HepG2 (cell line): ENCODE measurements around the gene SRGAP3. TPM values are rescaled to one million over a fixed set of nuclear protein-coding genes. Genes with fewer than 3 reads are reported as not detected.

Experiments
- ELF3 ChIP-seq: IDR thresholded peaks from 2 replicates; pipeline ENCODE4 v1.6.1; 2016; ENCODE audit warnings: missing genetic modification reagents, missing compliant biosample characterization
- GLI4 ChIP-seq: sonication (generic); formaldehyde crosslinking; IDR thresholded peaks from 2 replicates; pipeline ENCODE4 v1.5.1; 2020; ENCODE audit warnings: missing genetic modification reagents, mild to moderate bottlenecking, moderate library complexity, borderline replicate concordance
- MXD4 ChIP-seq: IDR thresholded peaks from 2 replicates; pipeline ENCODE4 v1.6.1; 2016; ENCODE audit warnings: mild to moderate bottlenecking, missing biosample characterization, missing genetic modification reagents
- NFYB ChIP-seq: sonication (generic); formaldehyde crosslinking; IDR thresholded peaks from 2 replicates; pipeline ENCODE4 v1.4.0; 2020; ENCODE audit warnings: missing genetic modification reagents
- NFYC ChIP-seq: IDR thresholded peaks from 2 replicates; pipeline ENCODE4 v1.6.1; 2016; ENCODE audit warnings: missing genetic modification reagents, missing compliant biosample characterization
- SMAD1 ChIP-seq: sonication (generic); formaldehyde crosslinking; IDR thresholded peaks from 2 replicates; pipeline ENCODE4 v1.4.0; 2020; ENCODE audit warnings: missing genetic modification reagents, low read depth, mild to moderate bottlenecking, borderline replicate concordance
- SMARCC2 ChIP-seq: fragments of 450-650 bp; IDR thresholded peaks from 2 replicates; pipeline ENCODE4 v1.6.1; 2017; ENCODE audit warnings: antibody characterized with exemption, mild to moderate bottlenecking
- SP1 ChIP-seq, 2 experiments: fragments of 450-650 bp in 1 of 2; sonication (generic) in 1 of 2; formaldehyde crosslinking in 1 of 2; IDR thresholded peaks; 2 replicates each; pipeline versions ENCODE4 v1.4.0 to v1.6.1; 2016 to 2020; ENCODE audit warnings: missing genetic modification reagents in 1 of 2
- TRAFD1 ChIP-seq: sonication (generic); formaldehyde crosslinking; IDR thresholded peaks from 2 replicates; pipeline ENCODE4 v1.5.1; 2020; ENCODE audit warnings: missing genetic modification reagents, mild to moderate bottlenecking, borderline replicate concordance
- ZFAT ChIP-seq: sonication (generic); formaldehyde crosslinking; conservative IDR thresholded peaks from 2 replicates; pipeline ENCODE4 v1.8.1; 2023; ENCODE audit warnings: missing genetic modification reagents, inconsistent platforms
- ZNF547 ChIP-seq: sonication (generic); formaldehyde crosslinking; IDR thresholded peaks from 2 replicates; pipeline ENCODE4 v1.5.1; 2020; ENCODE audit warnings: mild to moderate bottlenecking, missing genetic modification reagents
- ZNF740 ChIP-seq: sonication (generic); formaldehyde crosslinking; IDR thresholded peaks from 2 replicates; pipeline ENCODE4 v1.4.0; 2020; ENCODE audit warnings: missing genetic modification reagents
- ZSCAN20 ChIP-seq: sonication (generic); formaldehyde crosslinking; IDR thresholded peaks from 2 replicates; pipeline ENCODE4 v1.4.0; 2020; ENCODE audit warnings: missing genetic modification reagents, mild to moderate bottlenecking, borderline replicate concordance
- ZSCAN9 ChIP-seq: IDR thresholded peaks from 2 replicates; pipeline ENCODE4 v1.6.1; 2016; ENCODE audit warnings: borderline replicate concordance
- polyA plus RNA-seq, 8 experiments: library from polyadenylated mRNA; depleted of rRNA in 3 of 8; stranded (reverse) in 7 of 8; unstranded in 1 of 8; fragments of >200 nt; fragmentation: Illumina TruSeq in 4 of 8; extraction: Trizol in 4 of 8; gene quantifications; 2 replicates each; pipeline versions ENCODE4 v1.2.1 to v1.2.3, GENCODE V29; 2011 to 2016; ENCODE audit warnings: low read depth in 4 of 8, missing spikeins in 1 of 8, mixed read lengths in 1 of 8; ENCODE audit not compliant: insufficient read depth in 1 of 8
- total RNA-seq, 5 experiments: library from RNA; depleted of rRNA; stranded (reverse); fragments of >200 nt; fragmentation: Illumina TruSeq; extraction: Trizol; gene quantifications; 2 replicates each; pipeline ENCODE4 v1.2.3, GENCODE V29; 2016; ENCODE audit warnings: low read depth in 1 of 5
- TF ChIP-seq, protein P1 (sequence below): IDR thresholded peaks from 2 replicates; pipeline ENCODE4 v1.6.1; 2016; ENCODE audit warnings: low read depth, borderline replicate concordance
- TF ChIP-seq, protein P2 (sequence below): sonication (generic); formaldehyde crosslinking; IDR thresholded peaks from 2 replicates; pipeline ENCODE4 v1.5.0; 2020; ENCODE audit warnings: mild to moderate bottlenecking, missing genetic modification reagents
- TF ChIP-seq, protein P3 (sequence below): sonication (generic); formaldehyde crosslinking; IDR thresholded peaks from 2 replicates; pipeline ENCODE4 v1.5.1; 2020; ENCODE audit warnings: mild to moderate bottlenecking, missing genetic modification reagents, moderate library complexity
- TF ChIP-seq, protein P4 (sequence below), 2 experiments: sonication (generic) in 1 of 2; formaldehyde crosslinking in 1 of 2; IDR thresholded peaks; 2 replicates each; pipeline versions ENCODE4 v1.5.1 to v1.6.1; 2011 to 2020; ENCODE audit warnings: borderline replicate concordance in 1 of 2, low read depth in 1 of 2, low read length in 1 of 2, mild to moderate bottlenecking in 1 of 2, missing genetic modification reagents in 1 of 2, moderate library complexity in 1 of 2

SRGAP3 gene
- total and polyA plus RNA-seq, 2 of the 13 experiments (the other 11 are each of a cell fraction or from before 2014, with no cell fraction given), result 1.2 to 1.4 TPM

DNA sequence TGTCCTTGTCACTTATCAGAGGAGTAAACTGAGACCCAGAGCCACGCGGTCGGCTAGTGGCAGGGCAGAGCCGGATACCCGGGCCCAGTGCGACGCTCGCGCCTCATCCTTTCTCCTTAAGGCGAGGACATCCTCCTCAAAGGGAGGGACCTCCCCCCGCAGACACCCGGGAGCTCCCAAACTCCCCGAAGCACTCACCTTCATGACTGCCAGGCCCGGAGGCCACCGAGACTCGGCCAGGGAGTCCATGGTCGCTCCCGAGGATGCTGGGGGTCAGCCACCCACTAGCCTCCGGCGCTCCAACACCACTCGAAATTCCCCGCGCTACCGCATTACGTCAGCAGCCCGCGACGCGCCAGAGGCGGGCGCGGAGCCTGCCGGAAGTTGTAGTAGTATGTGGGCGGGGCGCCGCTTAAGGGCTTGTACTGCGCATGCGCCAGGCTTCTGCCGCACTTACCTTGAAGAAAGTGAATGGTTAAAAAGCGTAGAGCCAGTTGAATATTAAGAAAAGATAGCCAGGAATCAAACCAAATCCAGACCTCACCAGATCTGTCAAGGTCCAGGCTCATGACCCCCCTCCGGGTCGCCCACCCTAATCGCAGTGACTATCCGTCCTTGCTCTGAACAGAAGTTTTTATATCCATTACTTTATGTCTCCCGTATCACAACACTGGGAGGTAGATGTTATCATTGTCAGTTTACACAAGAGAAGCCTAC is 286.2 kb downstream of the SRGAP3 start, which contains the start of gene RAD18 (continued):
- TF ChIP-seq ZSCAN20 (CRISPR knock-in tag), result no peak
- no peak for TF ChIP-seq SP1 (IDR thresholded peaks at IDR 0.05)
- TF ChIP-seq SP1 (CRISPR knock-in tag; IDR thresholded peaks at IDR 0.05), result peak; percentile 86
- TF ChIP-seq SMARCC2, result no peak
- peak; percentile 74 for TF ChIP-seq ELF3 (CRISPR knock-in tag)
- TF ChIP-seq TRAFD1 (CRISPR knock-in tag), result no peak
- no peak; the same call in 1 of the 2 replicates for TF ChIP-seq ZSCAN9 (CRISPR knock-in tag)
- TF ChIP-seq, protein P1, sequence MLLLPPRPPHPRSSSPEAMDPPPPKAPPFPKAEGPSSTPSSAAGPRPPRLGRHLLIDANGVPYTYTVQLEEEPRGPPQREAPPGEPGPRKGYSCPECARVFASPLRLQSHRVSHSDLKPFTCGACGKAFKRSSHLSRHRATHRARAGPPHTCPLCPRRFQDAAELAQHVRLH (CRISPR knock-in tag), result no peak; the same call in 1 of the 2 replicates
- TF ChIP-seq NFYB, result peak; percentile 40
- no peak for TF ChIP-seq ZNF740 (CRISPR knock-in tag)
- TF ChIP-seq NFYC, result no peak; the same call in 1 of the 2 replicates
- TF ChIP-seq, protein P2, sequence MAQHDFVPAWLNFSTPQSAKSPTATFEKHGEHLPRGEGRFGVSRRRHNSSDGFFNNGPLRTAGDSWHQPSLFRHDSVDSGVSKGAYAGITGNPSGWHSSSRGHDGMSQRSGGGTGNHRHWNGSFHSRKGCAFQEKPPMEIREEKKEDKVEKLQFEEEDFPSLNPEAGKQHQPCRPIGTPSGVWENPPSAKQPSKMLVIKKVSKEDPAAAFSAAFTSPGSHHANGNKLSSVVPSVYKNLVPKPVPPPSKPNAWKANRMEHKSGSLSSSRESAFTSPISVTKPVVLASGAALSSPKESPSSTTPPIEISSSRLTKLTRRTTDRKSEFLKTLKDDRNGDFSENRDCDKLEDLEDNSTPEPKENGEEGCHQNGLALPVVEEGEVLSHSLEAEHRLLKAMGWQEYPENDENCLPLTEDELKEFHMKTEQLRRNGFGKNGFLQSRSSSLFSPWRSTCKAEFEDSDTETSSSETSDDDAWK (CRISPR knock-in tag), result no peak
- TF ChIP-seq GLI4 (CRISPR knock-in tag), result no peak
- TF ChIP-seq SMAD1 (CRISPR knock-in tag), result no peak
- no peak for TF ChIP-seq ZFAT
- TF ChIP-seq MXD4 (CRISPR knock-in tag), result peak; percentile 68
- TF ChIP-seq, protein P3, sequence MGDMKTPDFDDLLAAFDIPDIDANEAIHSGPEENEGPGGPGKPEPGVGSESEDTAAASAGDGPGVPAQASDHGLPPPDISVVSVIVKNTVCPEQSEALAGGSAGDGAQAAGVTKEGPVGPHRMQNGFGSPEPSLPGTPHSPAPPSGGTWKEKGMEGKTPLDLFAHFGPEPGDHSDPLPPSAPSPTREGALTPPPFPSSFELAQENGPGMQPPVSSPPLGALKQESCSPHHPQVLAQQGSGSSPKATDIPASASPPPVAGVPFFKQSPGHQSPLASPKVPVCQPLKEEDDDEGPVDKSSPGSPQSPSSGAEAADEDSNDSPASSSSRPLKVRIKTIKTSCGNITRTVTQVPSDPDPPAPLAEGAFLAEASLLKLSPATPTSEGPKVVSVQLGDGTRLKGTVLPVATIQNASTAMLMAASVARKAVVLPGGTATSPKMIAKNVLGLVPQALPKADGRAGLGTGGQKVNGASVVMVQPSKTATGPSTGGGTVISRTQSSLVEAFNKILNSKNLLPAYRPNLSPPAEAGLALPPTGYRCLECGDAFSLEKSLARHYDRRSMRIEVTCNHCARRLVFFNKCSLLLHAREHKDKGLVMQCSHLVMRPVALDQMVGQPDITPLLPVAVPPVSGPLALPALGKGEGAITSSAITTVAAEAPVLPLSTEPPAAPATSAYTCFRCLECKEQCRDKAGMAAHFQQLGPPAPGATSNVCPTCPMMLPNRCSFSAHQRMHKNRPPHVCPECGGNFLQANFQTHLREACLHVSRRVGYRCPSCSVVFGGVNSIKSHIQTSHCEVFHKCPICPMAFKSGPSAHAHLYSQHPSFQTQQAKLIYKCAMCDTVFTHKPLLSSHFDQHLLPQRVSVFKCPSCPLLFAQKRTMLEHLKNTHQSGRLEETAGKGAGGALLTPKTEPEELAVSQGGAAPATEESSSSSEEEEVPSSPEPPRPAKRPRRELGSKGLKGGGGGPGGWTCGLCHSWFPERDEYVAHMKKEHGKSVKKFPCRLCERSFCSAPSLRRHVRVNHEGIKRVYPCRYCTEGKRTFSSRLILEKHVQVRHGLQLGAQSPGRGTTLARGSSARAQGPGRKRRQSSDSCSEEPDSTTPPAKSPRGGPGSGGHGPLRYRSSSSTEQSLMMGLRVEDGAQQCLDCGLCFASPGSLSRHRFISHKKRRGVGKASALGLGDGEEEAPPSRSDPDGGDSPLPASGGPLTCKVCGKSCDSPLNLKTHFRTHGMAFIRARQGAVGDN (CRISPR knock-in tag), result peak; percentile 84
- TF ChIP-seq, protein P4, sequence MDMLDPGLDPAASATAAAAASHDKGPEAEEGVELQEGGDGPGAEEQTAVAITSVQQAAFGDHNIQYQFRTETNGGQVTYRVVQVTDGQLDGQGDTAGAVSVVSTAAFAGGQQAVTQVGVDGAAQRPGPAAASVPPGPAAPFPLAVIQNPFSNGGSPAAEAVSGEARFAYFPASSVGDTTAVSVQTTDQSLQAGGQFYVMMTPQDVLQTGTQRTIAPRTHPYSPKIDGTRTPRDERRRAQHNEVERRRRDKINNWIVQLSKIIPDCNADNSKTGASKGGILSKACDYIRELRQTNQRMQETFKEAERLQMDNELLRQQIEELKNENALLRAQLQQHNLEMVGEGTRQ (IDR thresholded peaks at IDR 0.05; ENCODE audit: low read depth, low read length), result no peak
- TF ChIP-seq, protein P4 (CRISPR knock-in tag; IDR thresholded peaks at IDR 0.05; ENCODE audit: borderline replicate concordance), result 0 out of 2 replicates have a peak, but pooled peaks have one; percentile 22
- TF ChIP-seq ZNF547 (CRISPR knock-in tag), result no peak
